Raji (cell line): ENCODE data around the gene DLX3.

Experiments
- POLR2A ChIP-seq: IDR thresholded peaks from 2 replicates; pipeline ENCODE4 v1.6.1; 2011; ENCODE audit warnings: low read depth, low read length, control low read depth; ENCODE audit not compliant: insufficient read depth

DLX3 gene

GRCh38 chr17:49972486-49973270 lies 22.3 kb downstream of the DLX3 start:
- TF ChIP-seq POLR2A: no peak

GRCh38 chr17:49971848-49972485 lies 23.1 kb downstream of the DLX3 start:
- no peak for TF ChIP-seq POLR2A

DNA sequence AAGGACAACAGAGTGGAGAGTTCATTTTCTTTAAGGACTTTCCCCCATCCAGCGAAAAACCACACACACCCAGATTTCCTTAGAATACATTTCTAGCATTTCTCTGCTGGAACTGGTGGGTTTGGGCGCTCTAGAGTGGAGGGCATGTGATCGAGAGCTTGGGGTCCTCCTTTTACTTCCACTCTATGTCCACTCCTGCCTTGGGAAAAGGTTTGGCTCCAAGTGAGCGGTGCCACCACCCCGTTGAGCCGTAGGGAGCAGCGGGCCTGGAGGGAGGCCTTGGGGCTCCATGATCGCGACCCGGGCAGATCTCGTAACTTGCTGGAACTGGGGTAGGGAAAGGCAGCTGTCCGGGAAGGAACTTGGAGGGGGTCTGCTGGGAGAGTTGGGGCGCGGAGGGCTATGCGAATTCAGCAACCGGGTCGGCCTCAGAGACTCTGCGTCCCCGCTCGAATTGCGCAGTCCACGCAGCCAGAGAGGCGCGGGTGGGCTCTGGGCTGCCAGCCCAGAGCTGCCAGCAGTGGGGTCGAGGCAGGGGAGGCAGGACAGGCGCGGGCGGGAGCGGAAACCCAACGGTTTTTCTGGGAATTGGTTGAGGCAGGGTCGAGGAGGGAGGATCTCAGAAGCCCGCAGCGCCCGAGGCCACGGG lies 23.7 kb downstream of the DLX3 start:
- TF ChIP-seq POLR2A: no peak

DNA sequence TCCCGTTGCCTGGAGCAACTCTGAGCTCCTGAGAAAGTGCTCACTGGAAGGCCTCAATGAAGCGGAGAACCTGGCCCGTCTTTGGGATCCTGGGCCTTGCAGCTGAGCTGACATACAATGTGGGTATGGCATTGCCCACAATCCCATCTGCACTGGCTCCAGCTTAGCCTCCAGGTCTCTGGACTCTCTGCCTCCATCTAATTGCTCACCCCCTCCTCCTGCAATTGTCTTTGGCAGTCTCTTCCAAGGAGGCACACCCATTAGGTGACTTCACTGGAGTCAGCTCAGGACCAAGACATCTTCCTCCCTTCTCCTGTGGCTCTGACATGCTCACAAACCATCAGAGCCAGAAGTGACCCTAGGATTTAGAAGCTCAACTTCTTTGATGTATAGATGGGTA lies 24.5 kb downstream of the DLX3 start:
- TF ChIP-seq POLR2A: no peak

DNA sequence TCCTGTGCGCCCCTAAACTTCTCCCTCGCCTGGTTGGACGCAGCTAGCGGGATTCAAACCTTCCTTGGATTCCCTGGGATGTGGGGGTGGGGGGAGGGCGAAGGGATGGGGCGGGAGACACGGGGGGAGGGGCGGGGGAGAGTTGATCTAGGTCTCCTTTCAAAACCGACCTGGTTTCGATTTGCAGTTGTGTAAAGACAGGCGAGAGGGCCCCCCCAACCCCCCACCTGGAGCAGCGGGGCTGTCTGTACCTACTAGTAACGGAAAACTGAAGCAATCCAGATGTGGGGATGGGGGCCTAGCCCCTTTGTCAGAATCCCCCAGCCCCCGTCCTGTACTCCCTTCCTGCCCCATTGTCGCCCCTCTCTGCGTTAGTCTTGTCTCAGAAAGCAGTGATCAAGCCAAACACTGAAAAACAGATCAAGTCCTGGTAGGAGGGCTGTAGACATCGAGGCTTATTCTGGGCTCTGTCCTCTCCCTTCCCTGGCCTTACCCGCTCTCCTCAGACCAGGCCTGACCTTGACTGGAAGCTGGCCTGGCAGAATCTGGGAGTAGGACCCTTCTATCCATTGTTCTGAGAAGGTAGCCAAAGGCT lies 25.1 kb downstream of the DLX3 start:
- no peak for TF ChIP-seq POLR2A

- TF ChIP-seq POLR2A: no peak
Observed at GRCh38 chr17:49969134-49969759, 25.8 kb downstream of the DLX3 start, which contains the start of gene DLX4. TSS of gene DLX4 (plus strand) at chr17:49969190. CDS start at chr17:49969469, 279 bp downstream.

- no peak for TF ChIP-seq POLR2A
Observed at GRCh38 chr17:49968405-49969133, 26.5 kb downstream of the DLX3 start.

DNA sequence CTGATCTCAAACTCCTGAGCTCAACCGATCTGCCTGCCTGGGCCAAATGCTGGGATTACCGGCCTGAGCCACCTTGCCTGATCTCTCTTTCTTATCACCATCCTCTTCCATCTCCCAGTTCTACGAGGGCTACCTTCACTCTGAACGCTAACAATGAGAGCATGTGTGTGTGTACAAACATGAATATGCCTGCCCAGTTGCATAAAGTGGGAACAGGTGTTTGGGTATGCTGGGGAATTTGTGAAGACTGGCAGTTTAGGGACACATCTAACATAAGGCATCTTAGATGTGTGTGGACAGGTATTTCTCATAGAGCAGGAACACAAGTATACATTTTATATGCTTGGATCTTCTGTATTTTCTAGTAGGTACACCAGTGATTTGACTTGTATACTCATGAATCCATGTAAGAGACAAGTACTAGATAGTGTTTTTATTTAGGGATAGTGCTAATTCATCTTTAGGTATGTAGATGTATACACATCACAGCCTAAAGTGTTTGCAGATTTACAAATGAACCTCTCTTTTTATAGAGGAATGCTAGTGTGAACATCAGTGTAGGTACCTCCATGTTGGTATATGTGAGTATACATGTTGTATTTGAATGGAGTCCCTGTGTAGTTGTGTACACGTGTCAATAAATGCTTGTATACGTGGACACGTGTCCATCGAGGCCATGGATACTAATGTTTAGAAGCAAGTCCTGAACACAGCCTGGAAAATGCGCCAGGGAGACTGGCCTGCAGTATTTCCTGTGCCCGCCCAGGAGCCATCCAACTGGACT lies 27.2 kb downstream of the DLX3 start:
- TF ChIP-seq POLR2A: no peak

DNA sequence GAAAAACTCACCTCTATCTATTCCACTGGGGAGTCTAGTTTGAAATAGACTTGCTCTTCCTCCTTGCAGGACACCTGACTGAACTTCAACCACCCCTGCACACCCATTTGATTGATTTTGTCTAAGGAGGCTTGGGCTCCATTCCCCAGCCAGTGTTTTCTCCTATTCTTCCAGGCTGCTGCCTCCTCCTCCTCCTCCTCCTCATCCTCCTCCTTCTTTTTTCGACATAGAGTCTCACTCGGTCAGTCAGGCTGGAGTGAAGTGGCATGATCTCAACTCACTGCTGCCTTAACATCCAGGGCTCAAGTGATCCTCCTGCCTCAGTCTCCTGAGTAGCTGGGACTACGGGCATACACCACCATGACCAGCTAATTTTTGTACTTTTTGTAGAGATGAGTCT lies 27.8 kb downstream of the DLX3 start:
- no peak for TF ChIP-seq POLR2A

GRCh38 chr17:49966767-49967166 lies 28.3 kb downstream of the DLX3 start:
- no peak for TF ChIP-seq POLR2A

DNA sequence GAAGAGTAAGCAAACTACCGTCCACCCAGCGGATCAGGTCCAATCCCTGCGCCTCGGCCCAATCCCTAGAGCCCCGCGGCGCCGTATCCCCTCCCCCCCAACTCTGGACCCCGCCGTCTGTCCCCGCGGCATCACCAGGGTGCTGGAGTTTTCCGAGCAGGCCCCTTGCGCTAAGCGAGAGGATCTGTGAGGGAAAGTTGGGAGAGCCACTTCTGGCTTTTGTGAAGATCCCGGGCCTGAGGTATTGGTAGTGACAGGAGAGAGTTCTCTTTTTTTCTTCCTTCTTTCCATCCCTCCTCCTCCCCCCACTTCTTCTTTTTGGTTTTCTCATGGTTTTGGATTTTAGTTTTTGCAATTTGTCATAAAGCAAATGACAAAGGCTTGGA lies 29.5 kb downstream of the DLX3 start:
- no peak for TF ChIP-seq POLR2A

DNA sequence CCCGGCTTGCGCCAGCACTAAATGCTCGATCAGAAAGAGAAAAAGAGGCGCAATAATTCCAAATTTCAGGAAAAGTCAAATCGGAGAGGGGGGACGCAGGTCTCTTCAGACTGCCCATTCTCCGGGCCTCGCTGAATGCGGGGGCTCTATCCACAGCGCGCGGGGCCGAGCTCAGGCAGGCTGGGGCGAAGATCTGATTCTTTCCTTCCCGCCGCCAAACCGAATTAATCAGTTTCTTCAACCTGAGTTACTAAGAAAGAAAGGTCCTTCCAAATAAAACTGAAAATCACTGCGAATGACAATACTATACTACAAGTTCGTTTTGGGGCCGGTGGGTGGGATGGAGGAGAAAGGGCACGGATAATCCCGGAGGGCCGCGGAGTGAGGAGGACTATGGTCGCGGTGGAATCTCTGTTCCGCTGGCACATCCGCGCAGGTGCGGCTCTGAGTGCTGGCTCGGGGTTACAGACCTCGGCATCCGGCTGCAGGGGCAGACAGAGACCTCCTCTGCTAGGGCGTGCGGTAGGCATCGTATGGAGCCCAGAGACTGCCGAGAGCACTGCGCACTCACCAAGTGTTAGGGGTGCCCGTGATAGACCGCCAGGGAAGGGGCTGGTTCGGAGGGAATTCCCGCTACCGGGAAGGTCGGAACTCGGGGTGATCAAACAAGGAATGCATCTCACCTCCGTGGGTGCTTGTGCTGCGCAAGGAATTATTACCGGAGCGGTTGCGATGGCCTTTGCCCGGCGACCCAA lies 30.1 kb downstream of the DLX3 start:
- TF ChIP-seq POLR2A: no peak

DNA sequence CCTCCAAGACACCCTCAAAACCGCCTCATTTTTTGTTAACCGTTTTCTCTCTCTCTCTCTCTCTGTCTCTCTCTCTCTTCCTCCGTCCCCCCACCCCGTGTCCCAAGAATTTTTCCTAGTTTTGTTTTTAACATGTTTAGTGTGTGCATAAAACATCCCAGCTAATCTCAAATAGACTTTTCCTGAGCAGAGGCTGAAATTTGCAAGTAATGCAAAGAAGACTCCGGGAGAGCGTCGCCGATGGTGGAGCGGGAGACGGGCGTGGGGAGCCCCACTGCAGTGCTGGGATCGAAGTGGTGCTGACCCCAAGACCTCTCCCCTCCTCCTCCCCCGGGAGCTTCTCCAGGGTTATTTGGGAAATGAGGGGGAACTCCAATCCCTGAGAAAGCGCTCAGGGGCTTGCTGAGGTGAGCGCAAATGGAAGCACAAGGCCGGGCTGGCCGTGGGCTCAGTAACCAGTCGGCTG lies 30.7 kb downstream of the DLX3 start:
- no peak for TF ChIP-seq POLR2A
